K562 (cell line): ENCODE results near the gene PCSK5.

ENCODE experiments used
- CREB1 ChIP-seq, 2 experiments: sonication (generic) in 1 of 2; formaldehyde crosslinking in 1 of 2; IDR thresholded peaks; 2 replicates each; pipeline versions ENCODE4 v1.6.1 to v1.8.0; 2012 to 2022; ENCODE audit warnings: inconsistent platforms in 1 of 2, mild to moderate bottlenecking in 1 of 2, missing genetic modification reagents in 1 of 2, moderate library complexity in 1 of 2
- E2F6 ChIP-seq, 2 experiments: IDR thresholded peaks; 2 replicates each; pipeline ENCODE4 v1.6.1; 2011; ENCODE audit warnings: borderline replicate concordance in 1 of 2, control low read depth in 1 of 2, low read depth in 1 of 2, low read length in 1 of 2, mild to moderate bottlenecking in 1 of 2, mixed read lengths in 1 of 2, moderate library complexity in 1 of 2; ENCODE audit not compliant: insufficient read depth in 1 of 2, insufficient read length in 1 of 2, poor library complexity in 1 of 2, severe bottlenecking in 1 of 2; ENCODE audit errors: extremely low read depth in 1 of 2
- ETV1 ChIP-seq: fragments of 450-650 bp; conservative IDR thresholded peaks from 2 replicates; pipeline ENCODE4 v1.6.1; 2016; ENCODE audit warnings: missing genetic modification characterization, control low read depth, low read depth, missing compliant biosample characterization
- GMEB1 ChIP-seq: fragments of 250-450 bp; sonication (Bioruptor Pico); IDR thresholded peaks from 2 replicates; pipeline ENCODE4 v1.4.0; 2020; ENCODE audit warnings: mild to moderate bottlenecking
- MXI1 ChIP-seq: IDR thresholded peaks from 2 replicates; pipeline ENCODE4 v1.6.1; 2011; ENCODE audit warnings: low read depth, mild to moderate bottlenecking, improper control_type of control experiment, low read length
- NONO ChIP-seq, 2 experiments: fragments of 200-400 bp in 1 of 2; fragments of 450-650 bp in 1 of 2; formaldehyde crosslinking in 1 of 2; IDR thresholded peaks; 2 replicates each; pipeline ENCODE4 v1.6.1; 2017; ENCODE audit warnings: low read depth in 2 of 2, mild to moderate bottlenecking in 2 of 2, moderate library complexity in 2 of 2, low read length in 1 of 2
- POLR2A ChIP-seq: fragments of 450-650 bp; conservative IDR thresholded peaks from 2 replicates; pipeline ENCODE4 v1.6.1; 2016
- SIRT6 ChIP-seq: IDR thresholded peaks from one replicate; pipeline ENCODE4 v1.6.1; 2012; ENCODE audit warnings: low read depth, mild to moderate bottlenecking, control low read depth, inconsistent platforms, low read length, moderate library complexity
- TAF1 ChIP-seq: IDR thresholded peaks from 2 replicates; pipeline ENCODE4 v1.6.1; 2011; ENCODE audit warnings: mild to moderate bottlenecking, low read length, moderate library complexity; ENCODE audit not compliant: insufficient read depth, control insufficient read depth, severe bottlenecking; ENCODE audit errors: extremely low read depth
- TBL1XR1 ChIP-seq, 2 experiments: IDR thresholded peaks; 2 replicates each; pipeline ENCODE4 v1.6.1; 2012; ENCODE audit warnings: improper control_type of control experiment in 2 of 2, low read length in 2 of 2, mild to moderate bottlenecking in 1 of 2
- TFE3 ChIP-seq: fragments of 450-650 bp; formaldehyde crosslinking; IDR thresholded peaks from 2 replicates; pipeline ENCODE4 v1.4.0; 2020; ENCODE audit warnings: mild to moderate bottlenecking, mixed read lengths
- ZNF274 ChIP-seq: IDR thresholded peaks from 2 replicates; pipeline ENCODE4 v1.6.1; 2011; ENCODE audit warnings: low read depth, mild to moderate bottlenecking, low read length, moderate library complexity, borderline replicate concordance
- ZNF707 ChIP-seq: fragments of 250-450 bp; sonication (Bioruptor Pico); conservative IDR thresholded peaks from 2 replicates; pipeline ENCODE4 v1.8.0; 2022; ENCODE audit warnings: inconsistent platforms, mild to moderate bottlenecking, moderate library complexity

- TF ChIP-seq ETV1 (tag) (no peak), E2F6 (IDR thresholded peaks at IDR 0.05; ENCODE audit: borderline replicate concordance in 1 of 2, extremely low read depth in 1 of 2, insufficient read depth in 1 of 2, insufficient read length in 1 of 2, low read depth in 1 of 2, low read length in 1 of 2, poor library complexity in 1 of 2, severe bottlenecking in 1 of 2) (no peak), SIRT6 (no peak), TBL1XR1 (IDR thresholded peaks at IDR 0.05; ENCODE audit: low read length in 2 of 2) (no peak), MXI1 (no peak), ZNF707 (CRISPR knock-in tag) (no peak), CREB1 (IDR thresholded peaks at IDR 0.05) (no peak), CREB1 (CRISPR knock-in tag; IDR thresholded peaks at IDR 0.05) (no peak), GMEB1 (CRISPR knock-in tag) (no peak), NONO (IDR thresholded peaks at IDR 0.05; ENCODE audit: low read depth in 2 of 2, low read length in 1 of 2) (no peak), POLR2A (no peak), TAF1 (no peak), ZNF274 (no peak), TFE3 (CRISPR knock-in tag) (no peak)
Observed at GRCh38 chr9:75983319-75984045, 93.0 kb downstream of the PCSK5 start.
